Measurements from ENCODE around the gene LRFN2. TPM values are rescaled to one million over a fixed set of nuclear protein-coding genes. Genes with fewer than 3 reads are reported as not detected.
A peak's percentile ranks its signal among the peaks of the same experiment; 100 is the strongest.

Gene LRFN2
- polyA plus RNA-seq, 3 donors: not detected

DNA sequence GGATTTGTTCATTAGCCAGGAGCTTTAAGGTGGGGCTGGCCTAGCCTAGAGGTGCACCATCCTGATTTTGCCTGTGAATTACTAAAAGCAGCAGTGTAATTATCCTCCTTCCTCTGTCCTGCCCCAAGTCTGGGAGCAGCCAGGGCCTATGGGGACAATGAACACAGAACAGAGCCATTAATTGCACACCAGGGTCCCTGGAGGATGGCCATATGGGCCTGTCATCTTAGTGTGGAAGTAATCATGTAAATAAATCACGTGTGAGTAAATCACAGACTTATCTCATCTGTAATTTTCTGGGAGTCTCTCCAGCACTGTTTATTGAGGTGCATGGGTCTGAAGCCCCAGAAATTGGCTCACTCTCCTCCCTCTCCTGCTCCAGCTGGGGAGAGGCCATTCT is 176.3 kb downstream of the LRFN2 start:
- no peaks in the 10 kb centered on the region for H3K36me3 ChIP-seq (replicated peaks in 1 of 2; ENCODE audit: control insufficient read depth in 1 of 2, insufficient read depth in 2 of 2, low read length in 2 of 2)
- H3K4me3 ChIP-seq (replicated peaks in 1 of 3; ENCODE audit: low read depth in 2 of 3, low read length in 3 of 3): no peak overlapping the region
- Mint-ChIP-seq H3K27me3 (ENCODE audit: low read depth in 3 of 3) (peaks cover 0 to 11% (median 3%) of the 10 kb centered on the region in 3 donors), H3K36me3 (no peaks in the 10 kb centered on the region), H3K27ac (no peak overlapping the region), H3K9me3 (no peaks in the 10 kb centered on the region), H3K4me1 (no peaks in the 10 kb centered on the region), H3K4me3 (peak overlapping the region in 1 of 2 donors; percentile 5)
- no peak overlapping the region for H3K27ac ChIP-seq (ENCODE audit: low read depth in 1 of 2, low read length in 2 of 2)
- H3K9ac ChIP-seq (ENCODE audit: insufficient read depth, low read length, poor library complexity, severe bottlenecking): no peak overlapping the region
- no peaks in the 10 kb centered on the region for H4K20me1 ChIP-seq (ENCODE audit: insufficient read depth, low read length)
- no peaks in the 10 kb centered on the region for H3K79me2 ChIP-seq (ENCODE audit: insufficient read depth, low read length)
- H2AFZ ChIP-seq (ENCODE audit: insufficient read depth, low read depth, low read length, poor library complexity, severe bottlenecking): no peak overlapping the region
- no peak for DNase-seq
- TF ChIP-seq, protein P1, sequence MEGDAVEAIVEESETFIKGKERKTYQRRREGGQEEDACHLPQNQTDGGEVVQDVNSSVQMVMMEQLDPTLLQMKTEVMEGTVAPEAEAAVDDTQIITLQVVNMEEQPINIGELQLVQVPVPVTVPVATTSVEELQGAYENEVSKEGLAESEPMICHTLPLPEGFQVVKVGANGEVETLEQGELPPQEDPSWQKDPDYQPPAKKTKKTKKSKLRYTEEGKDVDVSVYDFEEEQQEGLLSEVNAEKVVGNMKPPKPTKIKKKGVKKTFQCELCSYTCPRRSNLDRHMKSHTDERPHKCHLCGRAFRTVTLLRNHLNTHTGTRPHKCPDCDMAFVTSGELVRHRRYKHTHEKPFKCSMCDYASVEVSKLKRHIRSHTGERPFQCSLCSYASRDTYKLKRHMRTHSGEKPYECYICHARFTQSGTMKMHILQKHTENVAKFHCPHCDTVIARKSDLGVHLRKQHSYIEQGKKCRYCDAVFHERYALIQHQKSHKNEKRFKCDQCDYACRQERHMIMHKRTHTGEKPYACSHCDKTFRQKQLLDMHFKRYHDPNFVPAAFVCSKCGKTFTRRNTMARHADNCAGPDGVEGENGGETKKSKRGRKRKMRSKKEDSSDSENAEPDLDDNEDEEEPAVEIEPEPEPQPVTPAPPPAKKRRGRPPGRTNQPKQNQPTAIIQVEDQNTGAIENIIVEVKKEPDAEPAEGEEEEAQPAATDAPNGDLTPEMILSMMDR (IDR thresholded peaks at IDR 0.05): no peak
- no peaks in the 10 kb centered on the region for H3K4me1 ChIP-seq (ENCODE audit: control insufficient read depth in 1 of 2, insufficient read depth in 2 of 2, low read length in 2 of 2)
- H3K27me3 ChIP-seq (ENCODE audit: control insufficient read depth in 2 of 2, insufficient read depth in 2 of 2, low read length in 2 of 2): no peaks in the 10 kb centered on the region
- H3K9me3 ChIP-seq (replicated peaks in 1 of 2; ENCODE audit: control insufficient read depth in 1 of 2, insufficient read depth in 1 of 2, low read length in 2 of 2): no peaks in the 10 kb centered on the region
- intact Hi-C loops (cut with micrococcal nuclease): no loop called here
- H3K4me2 ChIP-seq (replicated peaks; ENCODE audit: extremely low read depth, low read length, poor library complexity, severe bottlenecking): no peak overlapping the region
- WGBS (ENCODE audit: insufficient coverage): no CpG with 5 or more reads among the region's 1 CpG

DNA sequence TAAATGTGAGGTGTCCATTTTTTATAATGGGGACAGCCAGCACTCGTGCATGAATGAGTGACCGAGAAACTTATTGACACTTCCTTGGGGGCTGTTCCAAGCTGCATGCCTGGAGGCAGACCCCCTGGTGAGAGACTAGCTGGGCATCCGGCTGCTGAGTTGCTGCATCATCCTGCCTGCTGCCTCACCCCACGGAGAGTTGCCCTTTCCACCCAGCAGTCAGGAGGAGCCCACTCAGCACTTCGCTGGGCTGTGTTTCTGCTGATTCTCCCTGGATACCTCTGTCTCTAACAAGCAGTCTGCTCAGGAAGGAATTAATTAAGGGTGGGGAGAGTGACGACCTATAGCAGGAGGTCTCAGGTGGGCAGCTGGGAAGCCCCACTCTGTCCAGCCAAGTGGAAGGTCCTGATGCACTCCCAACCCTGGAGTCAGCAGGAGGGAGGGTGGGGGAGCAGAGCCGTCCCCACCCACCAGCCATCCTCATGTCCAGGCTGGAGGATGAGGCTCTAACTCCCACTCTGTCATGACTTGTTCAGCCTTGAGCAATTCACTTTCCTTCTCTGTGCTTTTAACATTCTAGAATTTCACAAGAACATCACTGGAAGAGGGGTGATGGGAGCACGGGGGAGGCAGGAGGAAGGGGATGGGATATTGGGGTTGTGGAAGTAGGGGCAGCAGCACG is 177.3 kb downstream of the LRFN2 start:
- H3K9me3 ChIP-seq (replicated peaks in 1 of 2; ENCODE audit: control insufficient read depth in 1 of 2, insufficient read depth in 1 of 2, low read length in 2 of 2): no peaks in the 10 kb centered on the region
- Mint-ChIP-seq H3K27me3 (ENCODE audit: low read depth in 3 of 3) (peaks cover 0 to 11% (median 3%) of the 10 kb centered on the region in 3 donors), H3K4me1 (no peaks in the 10 kb centered on the region), H3K27ac (no peak overlapping the region), H3K9me3 (no peaks in the 10 kb centered on the region), H3K36me3 (no peaks in the 10 kb centered on the region), H3K4me3 (peak overlapping the region in 1 of 2 donors; percentile 47)
- 80% methylated on average over 3 of the region's 9 CpGs for WGBS (ENCODE audit: insufficient coverage)
- H3K9ac ChIP-seq (ENCODE audit: insufficient read depth, low read length, poor library complexity, severe bottlenecking): no peak overlapping the region
- no peaks in the 10 kb centered on the region for H3K36me3 ChIP-seq (replicated peaks in 1 of 2; ENCODE audit: control insufficient read depth in 1 of 2, insufficient read depth in 2 of 2, low read length in 2 of 2)
- H4K20me1 ChIP-seq (ENCODE audit: insufficient read depth, low read length): no peaks in the 10 kb centered on the region
- H3K4me1 ChIP-seq (ENCODE audit: control insufficient read depth in 1 of 2, insufficient read depth in 2 of 2, low read length in 2 of 2): no peaks in the 10 kb centered on the region
- H3K79me2 ChIP-seq (ENCODE audit: insufficient read depth, low read length): no peaks in the 10 kb centered on the region
- H3K4me2 ChIP-seq (replicated peaks; ENCODE audit: extremely low read depth, low read length, poor library complexity, severe bottlenecking): no peak overlapping the region
- H3K4me3 ChIP-seq (replicated peaks in 1 of 3; ENCODE audit: low read depth in 2 of 3, low read length in 3 of 3): no peak overlapping the region
- DNase-seq: no peak
- TF ChIP-seq, protein P1 (IDR thresholded peaks at IDR 0.05): no peak
- no peak overlapping the region for H2AFZ ChIP-seq (ENCODE audit: insufficient read depth, low read depth, low read length, poor library complexity, severe bottlenecking)
- intact Hi-C loops (cut with micrococcal nuclease): no loop called here
- no peak overlapping the region for H3K27ac ChIP-seq (ENCODE audit: low read depth in 1 of 2, low read length in 2 of 2)
- H3K27me3 ChIP-seq (ENCODE audit: control insufficient read depth in 2 of 2, insufficient read depth in 2 of 2, low read length in 2 of 2): no peaks in the 10 kb centered on the region

All from CD14-positive monocyte (primary cell).